Peyer's patch (tissue), 4 donors: Measurements from ENCODE around the gene TRPC4.

ENCODE experiments used
- POLR2A ChIP-seq, 2 donors: fragments of 450-650 bp; IDR thresholded peaks; one replicate each; pipeline ENCODE4 v1.5.1; 2017; ENCODE audit warnings: antibody characterized with exemption in 2 of 2, mild to moderate bottlenecking in 2 of 2, moderate library complexity in 2 of 2
- TF ChIP-seq, protein P1 (sequence below), 6 experiments: fragments of 450-650 bp in 4 of 6; fragments of 200-600 bp in 2 of 6; sonication (generic) in 1 of 6; IDR thresholded peaks; one replicate each; pipeline ENCODE4 v1.5.1; 2017 to 2019; ENCODE audit warnings: antibody characterized with exemption in 6 of 6, mild to moderate bottlenecking in 3 of 6, moderate library complexity in 1 of 6

DNA sequence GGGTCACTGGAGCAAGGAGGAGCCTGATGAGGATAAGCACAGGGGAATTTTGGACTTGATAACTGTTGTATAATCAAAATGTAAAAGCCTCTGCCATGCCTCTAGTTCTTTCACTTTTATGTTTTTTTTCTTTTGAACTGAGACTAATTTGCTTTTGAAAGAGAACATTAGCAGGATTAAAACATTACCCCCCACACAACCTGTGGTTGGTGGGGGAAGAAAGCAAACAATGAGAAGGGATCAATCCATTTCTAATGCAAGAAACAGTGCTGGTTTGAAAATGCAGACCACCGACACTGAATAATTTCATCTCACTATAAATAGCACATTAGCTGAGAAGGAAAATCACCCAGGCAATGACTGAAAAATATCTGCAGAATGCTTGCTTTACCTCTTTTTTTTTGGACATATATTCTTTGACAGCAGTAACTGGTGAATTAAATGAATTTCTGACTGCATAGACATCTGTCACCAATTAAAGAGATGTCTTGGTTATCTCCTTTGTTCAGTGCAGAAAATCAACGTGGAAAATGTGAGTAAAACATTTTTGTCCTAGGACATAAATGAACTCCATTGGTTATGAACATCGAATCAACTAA, 48.6 kb upstream of the TRPC4 start:
- no peak for TF ChIP-seq POLR2A (IDR thresholded peaks at IDR 0.05)
- TF ChIP-seq, protein P1, sequence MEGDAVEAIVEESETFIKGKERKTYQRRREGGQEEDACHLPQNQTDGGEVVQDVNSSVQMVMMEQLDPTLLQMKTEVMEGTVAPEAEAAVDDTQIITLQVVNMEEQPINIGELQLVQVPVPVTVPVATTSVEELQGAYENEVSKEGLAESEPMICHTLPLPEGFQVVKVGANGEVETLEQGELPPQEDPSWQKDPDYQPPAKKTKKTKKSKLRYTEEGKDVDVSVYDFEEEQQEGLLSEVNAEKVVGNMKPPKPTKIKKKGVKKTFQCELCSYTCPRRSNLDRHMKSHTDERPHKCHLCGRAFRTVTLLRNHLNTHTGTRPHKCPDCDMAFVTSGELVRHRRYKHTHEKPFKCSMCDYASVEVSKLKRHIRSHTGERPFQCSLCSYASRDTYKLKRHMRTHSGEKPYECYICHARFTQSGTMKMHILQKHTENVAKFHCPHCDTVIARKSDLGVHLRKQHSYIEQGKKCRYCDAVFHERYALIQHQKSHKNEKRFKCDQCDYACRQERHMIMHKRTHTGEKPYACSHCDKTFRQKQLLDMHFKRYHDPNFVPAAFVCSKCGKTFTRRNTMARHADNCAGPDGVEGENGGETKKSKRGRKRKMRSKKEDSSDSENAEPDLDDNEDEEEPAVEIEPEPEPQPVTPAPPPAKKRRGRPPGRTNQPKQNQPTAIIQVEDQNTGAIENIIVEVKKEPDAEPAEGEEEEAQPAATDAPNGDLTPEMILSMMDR (IDR thresholded peaks at IDR 0.05): no peak
